Mucosa of rectum (tissue), 2 donors: ENCODE data around the gene DAZAP2.

Experiments
- H3K27ac ChIP-seq, 2 donors: one replicate each; pipeline ENCODE4 v1.7.0; 2013; ENCODE audit warnings: inconsistent platforms in 2 of 2, low read depth in 2 of 2, low read length in 2 of 2
- H3K27me3 ChIP-seq, 2 donors: one replicate each; pipeline ENCODE4 v1.7.0; 2013; ENCODE audit warnings: low read length in 2 of 2; ENCODE audit not compliant: control insufficient read depth in 2 of 2, insufficient read depth in 2 of 2
- H3K36me3 ChIP-seq, 2 donors: one replicate each; pipeline ENCODE4 v1.7.0; 2013; ENCODE audit warnings: low read length in 2 of 2; ENCODE audit not compliant: control insufficient read depth in 2 of 2, insufficient read depth in 2 of 2
- H3K4me1 ChIP-seq, 2 donors: one replicate each; pipeline ENCODE4 v1.7.0; 2013; ENCODE audit warnings: low read length in 2 of 2, mild to moderate bottlenecking in 1 of 2; ENCODE audit not compliant: control insufficient read depth in 2 of 2, insufficient read depth in 2 of 2
- H3K4me3 ChIP-seq, 2 donors: one replicate each; pipeline ENCODE4 v1.7.0; 2013; ENCODE audit warnings: low read length in 2 of 2
- H3K9ac ChIP-seq, 2 donors: one replicate each; pipeline ENCODE4 v1.7.0; 2013; ENCODE audit warnings: low read length in 2 of 2, low read depth in 1 of 2, mild to moderate bottlenecking in 1 of 2
- H3K9me3 ChIP-seq, 2 donors: one replicate each; pipeline ENCODE4 v1.7.0; 2013; ENCODE audit warnings: low read length in 2 of 2; ENCODE audit not compliant: control insufficient read depth in 2 of 2
- donor health status: healthy.
- donor health status: Normal muscosa, but diverticular disease.

The DAZAP2 gene

GRCh38 chr12:51238510-51239334 is at the start of gene DAZAP2:
DAZAP2 (plus strand) TSS chr12:51238826; CDS start chr12:51238908, 82 bp downstream.
- Histone ChIP-seq H3K4me1 (peaks cover 13 to 15% of the 10 kb centered on the region in 2 donors), H3K27ac (peak within 1 kb of the TSS; percentile 100), H3K36me3 (peaks cover 27 to 34% of the 10 kb centered on the region in 2 donors), H3K4me3 (peak within 1 kb of the TSS; percentile 98 to 99), H3K27me3 (no peaks in the 10 kb centered on the region), H3K9ac (peak within 1 kb of the TSS; percentile 100), H3K9me3 (no peaks in the 10 kb centered on the region)

- Histone ChIP-seq H3K4me3 (no peak overlapping the region), H3K9ac (no peak overlapping the region), H3K4me1 (no peaks in the 10 kb centered on the region), H3K27ac (no peak overlapping the region), H3K9me3 (no peaks in the 10 kb centered on the region), H3K27me3 (no peaks in the 10 kb centered on the region), H3K36me3 (peaks cover 0 to 9% of the 10 kb centered on the region in 2 donors)
These were observed 48.8 kb upstream of the DAZAP2 start for GRCh38 chr12:51189790-51190355.

- H3K9me3 ChIP-seq, result no peaks in the 10 kb centered on the region
- no peaks in the 10 kb centered on the region for H3K27me3 ChIP-seq
- peaks cover 0 to 9% of the 10 kb centered on the region in 2 donors for H3K36me3 ChIP-seq
- no peaks in the 10 kb centered on the region for H3K4me1 ChIP-seq
- H3K27ac ChIP-seq, result no peak overlapping the region
- no peak overlapping the region for H3K4me3 ChIP-seq
- H3K9ac ChIP-seq, result no peak overlapping the region
These were observed 47.8 kb upstream of the DAZAP2 start for GRCh38 chr12:51190820-51191219.

GRCh38 chr12:51191516-51192283 is 46.9 kb upstream of the DAZAP2 start:
- Histone ChIP-seq H3K4me1 (no peaks in the 10 kb centered on the region), H3K27me3 (no peaks in the 10 kb centered on the region), H3K9me3 (no peaks in the 10 kb centered on the region), H3K27ac (no peak overlapping the region), H3K9ac (no peak overlapping the region), H3K36me3 (peaks cover 0 to 9% of the 10 kb centered on the region in 2 donors), H3K4me3 (no peak overlapping the region)

- no peak overlapping the region for H3K27ac ChIP-seq
- H3K36me3 ChIP-seq, result peaks cover 0 to 9% of the 10 kb centered on the region in 2 donors
- H3K4me1 ChIP-seq, result no peaks in the 10 kb centered on the region
- H3K4me3 ChIP-seq, result no peak overlapping the region
- H3K9ac ChIP-seq, result no peak overlapping the region
- H3K27me3 ChIP-seq, result no peaks in the 10 kb centered on the region
- H3K9me3 ChIP-seq, result no peaks in the 10 kb centered on the region
These were observed 46.3 kb upstream of the DAZAP2 start for GRCh38 chr12:51192284-51192671.

GRCh38 chr12:51195841-51196240 is 42.8 kb upstream of the DAZAP2 start:
- H3K9ac ChIP-seq, result no peak overlapping the region
- H3K27ac ChIP-seq, result no peak overlapping the region
- no peaks in the 10 kb centered on the region for H3K9me3 ChIP-seq
- H3K4me3 ChIP-seq, result no peak overlapping the region
- peaks cover 0 to 3% of the 10 kb centered on the region in 2 donors for H3K36me3 ChIP-seq
- H3K4me1 ChIP-seq, result no peaks in the 10 kb centered on the region
- H3K27me3 ChIP-seq, result no peaks in the 10 kb centered on the region

- Histone ChIP-seq H3K4me1 (no peaks in the 10 kb centered on the region), H3K27me3 (no peaks in the 10 kb centered on the region), H3K4me3 (no peak overlapping the region), H3K9me3 (no peaks in the 10 kb centered on the region), H3K36me3 (no peaks in the 10 kb centered on the region), H3K27ac (no peak overlapping the region), H3K9ac (no peak overlapping the region)
These were observed 42.1 kb upstream of the DAZAP2 start for GRCh38 chr12:51196547-51196946.

- no peak overlapping the region for H3K4me3 ChIP-seq
- H3K27me3 ChIP-seq, result no peaks in the 10 kb centered on the region
- H3K36me3 ChIP-seq, result no peaks in the 10 kb centered on the region
- no peaks in the 10 kb centered on the region for H3K9me3 ChIP-seq
- no peak overlapping the region for H3K9ac ChIP-seq
- no peak overlapping the region for H3K27ac ChIP-seq
- no peaks in the 10 kb centered on the region for H3K4me1 ChIP-seq
These were observed 40.7 kb upstream of the DAZAP2 start for GRCh38 chr12:51197736-51198567.

- Histone ChIP-seq H3K4me1 (no peaks in the 10 kb centered on the region), H3K27ac (no peak overlapping the region), H3K36me3 (no peaks in the 10 kb centered on the region), H3K9ac (no peak overlapping the region), H3K9me3 (no peaks in the 10 kb centered on the region), H3K27me3 (no peaks in the 10 kb centered on the region), H3K4me3 (no peak overlapping the region)
These were observed 39.9 kb upstream of the DAZAP2 start for GRCh38 chr12:51198568-51199365.
